Skin epidermis (tissue), 12 donors: Measurements from ENCODE around the gene KCTD6.

Experiments
- H3K27ac ChIP-seq, 21 experiments: fragments of 200-600 bp; sonication (generic) in 11 of 21; one replicate each; pipeline ENCODE4 v1.5.0; 2020; ENCODE audit warnings: mild to moderate bottlenecking in 3 of 21, inconsistent platforms in 2 of 21, moderate library complexity in 2 of 21
- H3K4me3 ChIP-seq, 7 experiments: fragments of 200-600 bp; sonication (generic) in 2 of 7; one replicate each; pipeline ENCODE4 v1.5.0; 2020; ENCODE audit warnings: inconsistent platforms in 2 of 7, mild to moderate bottlenecking in 2 of 7, moderate library complexity in 1 of 7

KCTD6 gene

DNA sequence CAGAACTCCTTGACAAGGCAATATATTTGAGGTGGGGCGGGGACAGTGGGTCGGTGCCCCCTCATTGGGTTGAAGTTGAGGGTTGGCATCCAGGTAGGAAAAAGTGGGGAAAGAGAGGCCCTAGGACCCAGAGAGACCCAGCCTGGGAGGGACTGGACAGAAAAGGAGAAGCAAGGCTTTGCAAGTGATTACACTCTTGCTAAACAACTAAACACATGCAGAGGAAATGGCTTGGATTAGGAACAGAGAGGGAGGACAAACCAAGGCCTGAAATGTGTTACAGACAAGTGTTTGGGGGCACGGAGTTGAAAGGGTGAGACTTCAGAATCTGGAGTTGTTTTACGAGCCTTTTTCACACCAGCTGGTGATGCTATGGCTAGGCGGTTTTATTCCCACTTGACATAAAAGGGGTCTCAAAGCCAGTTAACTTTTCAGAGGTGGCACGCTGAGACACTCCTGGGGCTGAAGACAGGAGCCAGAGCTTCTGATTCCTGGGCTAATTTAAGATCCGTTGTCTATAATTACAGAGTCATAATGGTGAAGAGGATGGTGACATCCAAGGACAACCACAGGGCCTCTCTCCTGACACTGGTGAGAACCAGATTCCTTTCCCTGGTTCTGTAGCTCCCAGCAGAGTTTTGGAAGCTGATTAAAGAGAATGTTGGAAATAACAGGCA is 7.7 kb upstream of the KCTD6 start:
- H3K4me3 ChIP-seq = no peak overlapping the region
- H3K27ac ChIP-seq = peak overlapping the region in 7 of 21 experiments; percentile 6 to 65 (median 18)

DNA sequence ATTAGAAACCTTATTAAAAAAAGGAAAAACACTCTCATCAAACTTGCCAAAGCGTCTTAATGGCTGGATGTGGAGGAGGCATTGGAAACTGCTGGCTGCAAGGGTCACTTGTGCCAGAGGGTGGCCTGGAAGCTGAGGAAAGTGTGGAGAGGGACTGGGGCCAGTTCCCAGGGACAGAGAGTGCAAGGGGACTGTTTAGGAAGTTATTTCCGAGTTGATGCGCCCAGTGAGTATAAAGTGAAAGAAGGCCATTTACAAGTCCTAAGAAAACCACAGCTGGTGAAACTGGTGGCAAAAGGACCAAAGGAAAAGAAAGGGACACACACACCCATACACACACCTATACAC is 7.2 kb upstream of the KCTD6 start:
- H3K27ac ChIP-seq = peak overlapping the region in 6 of 21 experiments; percentile 1 to 65 (median 10)

DNA sequence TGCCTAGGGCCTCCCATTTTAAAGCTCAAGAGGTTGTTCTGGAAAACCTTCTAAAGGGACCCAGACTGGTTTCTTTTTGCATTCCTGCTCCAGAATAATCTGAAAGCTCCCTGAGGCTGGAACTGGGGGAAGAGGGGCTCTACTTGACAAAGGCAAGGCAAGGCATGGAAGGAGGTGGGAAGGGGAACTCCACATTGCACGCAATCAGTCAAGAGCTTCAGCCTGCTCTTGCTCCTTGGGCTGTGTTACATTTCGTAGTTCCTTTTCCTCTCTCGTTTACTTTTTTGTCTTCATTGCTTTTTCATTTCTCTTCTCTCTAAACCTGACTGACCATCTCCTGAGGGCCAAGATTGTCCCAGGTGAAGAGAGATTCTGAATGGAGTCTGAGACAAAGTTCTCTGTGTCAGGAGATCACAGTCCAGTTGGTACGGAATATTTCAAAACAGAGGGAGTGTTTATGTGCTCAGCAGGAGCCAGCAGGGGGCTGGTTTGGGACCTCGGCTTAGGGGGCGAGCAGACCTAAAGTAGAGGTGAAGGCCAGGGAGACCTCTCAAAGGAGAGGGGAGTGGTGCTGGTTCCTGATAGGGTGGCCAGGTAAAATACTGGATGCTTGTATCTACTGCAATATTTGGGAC is 6.0 kb upstream of the KCTD6 start:
- H3K27ac ChIP-seq = peak overlapping the region in 2 of 21 experiments; percentile 24 to 65

More for the DNA sequence above, 7.2 kb upstream of the KCTD6 start:
- H3K4me3 ChIP-seq = no peak overlapping the region

DNA sequence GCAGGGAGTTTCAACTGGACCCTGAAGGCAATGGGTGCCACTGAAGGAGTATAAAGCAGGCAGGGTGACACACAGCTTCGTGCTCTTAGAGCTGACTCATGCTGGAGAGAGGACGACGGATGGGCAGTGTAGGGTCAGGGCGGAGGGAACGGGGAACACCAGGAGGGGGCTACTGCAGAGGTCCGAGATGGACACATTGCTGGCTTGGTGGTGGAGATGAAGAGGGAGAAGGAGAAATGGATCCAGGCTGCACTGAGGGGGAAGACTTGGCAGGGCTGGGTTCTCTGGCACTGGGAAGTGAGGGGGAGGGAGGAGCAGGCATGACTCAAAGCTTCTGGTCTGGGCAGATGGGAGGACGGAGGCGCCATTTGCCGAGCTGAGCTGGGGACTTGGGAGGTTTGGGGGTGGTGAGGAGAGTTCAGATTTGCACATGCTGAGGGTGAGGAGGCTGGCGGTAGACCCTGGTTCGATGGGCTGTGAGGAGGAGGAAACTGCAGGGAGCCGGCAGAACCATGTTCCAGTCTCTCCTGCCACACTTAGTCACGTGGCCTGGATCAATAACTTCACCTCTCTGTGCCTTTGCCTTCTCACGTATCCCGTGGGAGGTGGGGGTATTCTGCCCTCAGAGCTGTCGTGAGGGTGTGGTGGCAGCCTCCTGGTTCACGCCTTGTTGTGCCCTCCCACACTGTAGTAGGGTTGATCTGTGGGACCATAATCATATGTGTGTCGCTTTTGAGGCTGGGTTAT is 4.6 kb upstream of the KCTD6 start:
- peak overlapping the region in 6 of 21 experiments; percentile 17 to 55 (median 34) for H3K27ac ChIP-seq
- no peak overlapping the region for H3K4me3 ChIP-seq

More for the DNA sequence above, 6.0 kb upstream of the KCTD6 start:
- no peak overlapping the region for H3K4me3 ChIP-seq

DNA sequence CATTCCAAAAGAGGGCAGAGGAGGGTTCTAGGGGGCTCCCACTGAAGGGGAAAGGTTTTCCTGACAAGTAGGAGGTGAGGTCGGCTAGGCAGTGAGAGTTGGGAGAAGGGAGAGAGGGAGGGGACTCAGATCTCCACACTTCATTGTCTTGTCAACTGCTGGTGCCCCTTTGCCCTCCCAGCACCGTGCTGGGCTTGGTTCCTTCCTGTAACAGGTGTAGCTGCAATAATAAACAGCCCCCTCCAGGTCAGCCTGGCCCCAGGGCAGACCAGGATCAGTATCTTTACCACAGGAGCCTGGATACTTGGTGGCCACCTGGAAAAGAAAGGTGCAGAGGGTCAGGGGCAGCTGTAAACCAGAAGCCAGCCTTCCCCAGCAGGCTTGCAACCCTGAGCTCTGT is 2.9 kb upstream of the KCTD6 start:
- Histone ChIP-seq H3K4me3 (no peak overlapping the region), H3K27ac (no peak overlapping the region)

DNA sequence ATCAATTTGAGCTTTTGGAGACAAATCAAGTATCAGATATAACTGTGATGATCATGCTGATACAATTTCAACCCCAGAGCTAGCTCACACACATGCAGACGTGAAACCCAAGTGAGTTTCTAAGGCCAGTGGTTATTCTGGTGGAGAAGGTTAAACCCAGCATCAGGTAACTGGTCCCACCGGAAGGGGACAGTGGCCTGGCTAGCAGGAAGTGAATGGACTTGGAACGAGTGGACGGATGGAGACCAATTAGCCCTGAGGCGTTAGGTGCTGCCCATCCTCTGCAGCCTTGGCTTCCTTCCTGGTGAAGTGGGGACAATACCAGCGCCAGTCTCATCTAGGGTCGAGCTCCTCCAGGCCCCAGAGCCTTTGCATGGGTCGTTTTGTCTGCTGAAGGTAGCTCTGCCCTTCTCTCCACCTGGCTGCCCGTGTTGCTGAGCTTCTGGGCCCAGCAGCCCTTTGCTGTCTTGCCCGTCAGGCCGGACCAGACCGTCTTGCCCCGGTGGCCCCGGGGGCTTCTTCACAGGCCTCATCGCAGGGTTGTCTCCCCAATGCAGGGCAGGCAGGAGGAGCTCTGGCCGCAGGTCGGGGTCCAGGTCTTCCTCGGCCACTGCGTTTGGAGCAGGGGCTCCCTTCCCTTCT is 915 bp upstream of the KCTD6 start:
- Histone ChIP-seq H3K4me3 (peak overlapping the region in 6 of 7 experiments; percentile 3 to 84 (median 76)), H3K27ac (peak overlapping the region in 20 of 21 experiments; percentile 37 to 84 (median 66))

DNA sequence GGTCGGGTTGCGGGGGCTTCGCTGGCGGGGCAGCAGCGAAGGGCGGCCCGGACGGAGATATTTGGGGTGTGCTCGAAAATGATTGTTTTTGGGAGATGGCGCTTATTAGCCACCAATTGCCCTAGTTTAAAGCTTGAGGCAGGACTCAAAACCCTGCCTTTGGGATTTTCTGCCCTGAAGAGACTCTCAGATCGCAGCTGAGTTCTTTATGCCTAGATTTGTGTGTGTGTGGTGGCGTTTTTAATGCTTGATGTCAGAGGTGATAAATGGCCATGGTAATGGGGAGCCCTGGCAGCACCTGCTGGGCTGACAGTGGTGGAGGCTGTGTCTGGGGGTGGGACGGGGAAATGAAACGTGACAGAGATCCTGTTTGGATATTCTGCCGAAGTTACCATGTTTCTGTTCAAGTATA is 604 bp downstream of the KCTD6 start:
- peak overlapping the region; percentile 4 to 94 (median 74) for H3K27ac ChIP-seq
- H3K4me3 ChIP-seq = peak overlapping the region; percentile 62 to 84 (median 75)

DNA sequence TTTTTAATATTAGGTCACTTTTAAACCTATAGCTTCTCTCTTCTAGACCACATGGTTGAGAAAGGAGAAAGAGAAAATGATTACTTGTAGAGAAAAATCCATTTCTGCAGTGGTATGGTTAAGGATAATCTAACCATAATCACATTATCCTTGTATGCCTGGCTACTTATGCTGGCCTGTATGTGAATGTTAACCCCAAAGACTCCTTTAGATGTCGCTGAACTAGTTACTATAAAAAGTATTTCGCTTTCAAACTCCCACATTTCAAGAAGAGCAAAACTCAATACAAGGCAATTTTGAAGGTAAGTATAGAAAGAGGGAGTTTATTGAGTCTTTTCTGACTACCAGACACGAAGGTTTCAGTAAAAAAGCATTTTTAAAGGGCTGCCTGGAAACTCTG is 2.2 kb downstream of the KCTD6 start:
- Histone ChIP-seq H3K27ac (no peak overlapping the region), H3K4me3 (no peak overlapping the region)

DNA sequence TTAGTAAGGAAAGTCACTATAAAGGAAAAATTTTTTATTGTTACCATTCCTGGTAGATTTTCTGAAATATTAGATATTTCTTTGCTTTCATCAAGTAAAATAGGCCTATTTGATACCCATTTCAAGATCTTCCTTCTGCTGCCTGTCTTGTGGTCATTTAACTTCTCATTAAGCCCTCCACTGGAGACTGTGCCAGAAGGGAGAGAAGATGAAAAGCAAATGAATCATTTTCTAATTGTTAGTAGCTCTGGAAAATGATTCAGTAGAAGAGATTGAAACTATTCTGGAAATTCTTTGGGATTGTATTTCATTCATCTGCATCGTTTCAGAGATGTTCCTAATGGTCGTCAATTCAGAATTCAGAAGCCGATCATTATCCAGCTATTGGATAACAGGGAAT is 3.2 kb downstream of the KCTD6 start:
- no peak overlapping the region for H3K4me3 ChIP-seq
- no peak overlapping the region for H3K27ac ChIP-seq

DNA sequence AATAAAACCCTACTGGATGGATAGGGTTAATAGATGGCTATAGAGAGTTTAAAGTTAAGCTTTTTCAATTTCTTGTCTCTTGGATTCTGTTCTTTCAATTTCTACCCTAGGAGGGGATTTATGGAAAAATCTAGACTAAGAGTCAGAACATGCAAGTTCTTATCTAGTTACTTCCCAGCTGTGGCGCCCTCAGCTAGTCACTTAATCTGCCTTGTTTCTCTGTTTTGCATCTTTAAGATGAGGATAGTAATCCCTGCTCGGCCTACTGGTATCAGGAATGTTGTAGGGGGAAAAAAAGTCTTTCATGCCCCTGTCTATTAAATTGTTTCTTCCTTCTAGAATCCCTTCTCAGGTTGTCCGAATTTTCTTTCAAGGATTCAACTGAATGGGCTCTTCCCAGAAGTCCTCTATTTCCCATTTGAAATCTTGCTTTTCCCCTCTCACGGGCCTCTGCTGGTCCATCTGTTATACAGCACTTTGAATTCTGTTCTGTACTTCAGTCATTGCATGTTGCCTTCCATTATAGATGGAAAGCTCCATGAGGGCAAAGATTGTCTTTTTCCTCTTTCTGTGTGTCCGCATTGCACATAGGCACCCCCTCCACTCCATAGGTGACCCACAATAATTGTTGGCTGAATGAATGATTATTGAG is 4.4 kb downstream of the KCTD6 start:
- H3K4me3 ChIP-seq = no peak overlapping the region

DNA sequence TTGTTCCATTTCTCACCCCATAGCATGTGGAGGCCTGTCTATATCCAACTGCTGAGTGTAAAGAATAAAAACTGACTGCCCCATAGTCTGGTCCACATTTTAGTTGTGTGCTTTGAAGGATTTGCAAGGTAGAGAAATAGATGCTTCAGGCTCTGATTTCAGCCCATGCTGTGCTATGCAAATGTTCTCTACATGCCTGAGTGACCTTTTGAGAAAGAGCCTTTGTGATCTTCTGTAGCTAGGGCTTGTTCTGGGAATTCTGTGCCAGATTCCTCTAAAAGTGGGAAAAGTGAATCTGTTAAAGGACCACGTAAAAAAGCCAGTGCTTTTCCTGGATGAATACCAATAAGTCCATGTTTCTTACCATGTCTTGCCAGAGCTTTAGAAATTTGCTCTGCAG is 5.2 kb downstream of the KCTD6 start:
- no peak overlapping the region for H3K4me3 ChIP-seq
- H3K27ac ChIP-seq = peak overlapping the region in 1 of 21 experiments; percentile 1

More for the DNA sequence above, 4.4 kb downstream of the KCTD6 start:
- H3K27ac ChIP-seq = no peak overlapping the region

DNA sequence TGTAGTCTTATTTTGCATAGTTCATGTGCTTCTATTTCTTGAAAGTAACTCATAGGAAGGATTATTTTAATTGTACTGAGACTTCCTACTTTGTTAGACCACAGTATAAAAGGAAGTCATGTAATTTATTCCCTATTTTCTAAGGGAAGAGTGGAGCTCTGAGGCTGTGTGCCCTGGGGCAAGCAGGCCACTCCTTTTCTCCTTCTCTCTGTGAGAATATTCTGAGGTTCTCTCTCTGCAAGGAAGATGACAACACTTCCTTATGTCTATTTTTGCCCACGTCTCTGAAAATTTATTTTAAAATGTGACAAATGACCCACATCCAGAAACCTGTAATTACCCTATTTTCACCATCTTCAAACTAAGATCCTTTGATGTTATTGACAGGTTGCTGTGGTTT is 11.0 kb downstream of the KCTD6 start:
- H3K4me3 ChIP-seq = no peak overlapping the region
- no peak overlapping the region for H3K27ac ChIP-seq

DNA sequence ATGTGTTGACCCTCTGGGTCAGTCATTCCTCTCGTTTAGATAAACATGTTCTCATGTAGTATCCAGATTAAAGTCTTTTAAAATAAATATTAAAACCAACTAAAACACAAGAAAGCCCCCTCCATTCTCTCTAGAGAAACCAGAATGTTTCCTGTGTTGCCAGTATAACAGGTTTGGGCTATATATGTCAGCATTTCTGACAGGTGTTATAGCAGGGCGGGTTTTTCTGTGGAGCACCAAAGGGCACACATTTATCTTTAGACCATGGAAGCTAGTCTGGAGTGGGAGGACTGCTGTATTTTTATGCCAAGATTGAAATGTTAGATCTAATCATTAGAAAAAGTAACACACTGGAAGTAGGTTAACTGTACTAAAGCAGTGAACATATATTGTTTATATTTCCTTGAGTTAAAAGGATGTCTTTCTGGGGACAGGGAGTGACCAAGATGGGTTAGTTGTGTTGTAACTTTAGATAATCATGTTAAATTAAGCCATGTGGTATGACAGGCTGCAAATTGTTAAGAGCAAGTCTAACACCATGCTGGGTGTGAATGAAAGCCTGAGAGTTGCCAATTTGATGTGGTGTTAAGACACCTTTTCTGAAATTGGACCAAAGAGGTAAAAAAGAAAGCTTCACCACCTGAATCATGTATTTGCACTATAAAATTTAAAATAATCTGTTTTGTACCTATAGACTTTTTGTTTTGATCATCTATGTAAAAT is 15.6 kb downstream of the KCTD6 start:
- no peak overlapping the region for H3K4me3 ChIP-seq
- no peak overlapping the region for H3K27ac ChIP-seq

DNA sequence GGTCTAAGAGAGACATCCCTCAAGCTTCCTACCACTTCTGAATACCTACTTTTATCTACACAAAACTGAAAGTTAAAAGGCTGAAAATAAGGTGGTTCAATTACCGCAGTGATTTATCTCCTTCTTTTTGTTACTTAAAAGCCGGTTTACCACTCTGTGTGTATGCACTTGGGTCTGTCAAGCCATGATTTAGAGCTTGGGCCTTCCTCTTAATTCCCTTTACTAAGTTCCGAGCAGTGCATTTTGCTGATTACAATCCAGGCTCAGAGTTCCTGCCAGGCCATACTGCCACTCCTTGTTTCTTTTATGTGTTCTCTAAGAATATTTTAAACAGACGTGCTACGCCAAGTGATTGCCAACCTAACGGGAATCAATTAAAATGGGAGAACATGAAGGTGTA is 16.5 kb downstream of the KCTD6 start:
- Histone ChIP-seq H3K4me3 (no peak overlapping the region), H3K27ac (no peak overlapping the region)

DNA sequence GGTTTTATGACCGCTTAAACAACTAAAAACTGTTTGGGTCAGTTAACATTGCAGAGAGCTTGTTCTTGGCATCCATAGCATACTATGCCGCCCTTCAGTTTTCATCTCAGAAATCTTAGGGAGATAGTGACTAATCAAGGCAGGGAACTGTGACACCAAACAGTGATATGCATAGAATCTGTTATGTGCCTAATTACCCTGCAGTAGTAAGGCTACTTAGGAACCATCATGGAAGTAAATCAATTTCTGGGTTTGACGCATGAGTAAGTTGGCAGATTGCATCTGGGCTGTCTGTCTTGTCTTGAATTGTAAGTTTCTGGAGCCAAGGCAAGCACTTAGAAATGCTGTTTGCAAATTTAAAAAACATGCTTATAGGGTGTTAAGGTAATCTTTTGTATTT is 22.5 kb downstream of the KCTD6 start:
- Histone ChIP-seq H3K27ac (no peak overlapping the region), H3K4me3 (no peak overlapping the region)

DNA sequence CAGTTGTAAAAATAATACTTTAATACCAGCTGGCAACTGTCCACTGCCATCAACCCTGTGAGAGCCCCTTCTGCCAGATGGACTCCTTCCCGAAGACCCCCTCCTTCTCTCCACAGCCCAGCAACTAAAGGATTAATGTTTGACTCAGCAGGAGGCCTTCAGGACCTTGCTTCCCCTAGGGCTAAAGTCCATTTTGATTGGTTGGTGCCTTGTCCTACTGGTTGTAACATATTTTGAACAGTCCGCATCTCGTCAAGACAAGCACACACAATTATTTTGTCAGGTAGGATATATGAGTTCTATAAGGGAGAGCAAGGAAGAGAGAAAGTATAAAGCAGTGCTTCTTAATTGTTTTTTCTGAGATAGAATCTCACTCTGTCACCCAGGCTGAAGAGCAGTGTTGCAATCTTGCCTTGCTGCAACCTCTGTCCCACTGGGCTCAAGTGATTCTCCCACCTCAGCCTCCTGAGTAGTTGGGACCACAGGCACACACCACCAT is 26.4 kb downstream of the KCTD6 start:
- Histone ChIP-seq H3K27ac (no peak overlapping the region), H3K4me3 (no peak overlapping the region)

DNA sequence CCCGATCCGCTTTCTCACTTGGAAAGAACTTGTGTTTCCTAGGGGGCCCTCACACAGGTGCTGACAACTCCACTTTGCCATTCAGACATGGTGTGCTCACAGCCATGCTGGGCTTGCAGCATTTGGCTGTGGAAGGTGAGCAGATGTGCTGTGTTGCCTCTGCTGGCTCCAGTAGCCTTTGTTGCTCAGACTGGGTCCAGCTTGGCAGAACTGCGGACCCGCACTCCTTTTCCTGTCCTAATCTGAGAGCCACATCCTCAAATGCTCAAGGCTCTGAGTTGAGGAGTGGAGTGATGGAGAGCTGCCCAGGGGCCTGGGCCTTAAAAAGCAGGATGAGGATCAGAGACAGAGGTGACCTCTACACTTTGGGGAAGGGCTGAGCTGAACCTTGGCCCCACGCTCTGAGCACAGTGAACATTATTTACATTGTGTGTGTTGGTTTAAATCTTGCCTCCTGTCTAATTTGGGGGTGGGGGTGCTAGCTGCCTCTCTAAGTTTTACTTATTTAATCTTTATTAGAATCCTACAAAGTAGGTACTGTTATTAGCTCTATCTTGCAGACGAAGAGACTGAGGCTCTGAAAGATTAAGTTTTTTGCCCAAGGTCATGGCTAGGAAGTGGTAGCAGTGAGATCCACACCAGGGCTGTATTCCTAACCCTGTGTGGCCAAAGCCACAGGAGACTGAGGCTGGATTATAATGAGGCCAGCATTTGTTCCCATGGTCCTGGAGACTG is 27.9 kb downstream of the KCTD6 start:
- H3K4me3 ChIP-seq = no peak overlapping the region
- H3K27ac ChIP-seq = no peak overlapping the region
